ENCODE data around the gene SLC25A47. TPM values are rescaled to one million over a fixed set of nuclear protein-coding genes. Genes with fewer than 3 reads are reported as not detected.

The SLC25A47 gene
- total and polyA plus RNA-seq, 2 donors (not counting 3 experiments of a cell fraction or from before 2014, with no cell fraction given): not detected

DNA sequence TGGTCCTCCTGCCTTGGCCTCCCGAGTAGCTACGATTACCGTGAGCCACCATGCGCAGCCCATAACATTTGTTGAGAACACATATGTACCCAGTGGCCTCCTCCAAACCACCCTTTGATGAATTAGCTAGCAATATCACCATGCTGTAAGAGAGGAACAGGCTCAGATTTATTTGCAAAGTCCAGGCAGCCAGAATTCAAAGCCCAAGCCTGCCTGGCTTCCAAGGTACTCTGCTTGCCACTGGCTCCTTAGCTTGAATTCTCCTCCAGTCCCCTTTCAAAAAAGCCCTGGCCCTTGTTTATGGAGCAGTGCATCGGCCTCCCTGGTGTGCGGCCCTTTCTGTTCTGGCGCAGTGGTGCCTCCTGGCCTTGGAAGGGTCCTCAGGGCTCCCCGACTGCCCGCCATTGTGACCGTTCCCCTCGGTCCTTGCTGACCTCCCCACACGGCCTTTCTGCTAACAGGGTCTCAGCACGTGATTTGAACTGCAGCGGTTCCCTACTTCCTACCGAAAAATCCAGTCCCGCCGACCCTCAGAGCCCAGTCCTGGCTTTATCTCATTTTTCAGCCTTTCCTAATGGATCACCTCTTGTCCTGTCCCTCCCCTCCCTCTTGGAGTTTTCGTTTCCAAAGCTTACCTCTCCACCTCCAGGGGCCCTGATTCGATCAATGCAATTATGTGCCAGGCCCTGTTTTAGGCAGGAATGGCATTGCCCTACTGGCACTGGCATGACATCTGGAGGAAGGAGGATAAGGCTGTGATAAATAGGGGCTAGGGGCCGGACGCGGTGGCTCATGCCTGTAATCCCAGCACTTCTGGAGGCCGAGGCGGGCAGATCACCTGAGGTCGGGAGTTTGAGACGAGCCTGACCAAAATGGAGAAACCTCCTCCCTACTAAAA is 38.9 kb upstream of the SLC25A47 start:
- no peak for TF ChIP-seq POLR2A (IDR thresholded peaks at IDR 0.05; ENCODE audit: low read depth, low read length)
- TF ChIP-seq, protein P1, sequence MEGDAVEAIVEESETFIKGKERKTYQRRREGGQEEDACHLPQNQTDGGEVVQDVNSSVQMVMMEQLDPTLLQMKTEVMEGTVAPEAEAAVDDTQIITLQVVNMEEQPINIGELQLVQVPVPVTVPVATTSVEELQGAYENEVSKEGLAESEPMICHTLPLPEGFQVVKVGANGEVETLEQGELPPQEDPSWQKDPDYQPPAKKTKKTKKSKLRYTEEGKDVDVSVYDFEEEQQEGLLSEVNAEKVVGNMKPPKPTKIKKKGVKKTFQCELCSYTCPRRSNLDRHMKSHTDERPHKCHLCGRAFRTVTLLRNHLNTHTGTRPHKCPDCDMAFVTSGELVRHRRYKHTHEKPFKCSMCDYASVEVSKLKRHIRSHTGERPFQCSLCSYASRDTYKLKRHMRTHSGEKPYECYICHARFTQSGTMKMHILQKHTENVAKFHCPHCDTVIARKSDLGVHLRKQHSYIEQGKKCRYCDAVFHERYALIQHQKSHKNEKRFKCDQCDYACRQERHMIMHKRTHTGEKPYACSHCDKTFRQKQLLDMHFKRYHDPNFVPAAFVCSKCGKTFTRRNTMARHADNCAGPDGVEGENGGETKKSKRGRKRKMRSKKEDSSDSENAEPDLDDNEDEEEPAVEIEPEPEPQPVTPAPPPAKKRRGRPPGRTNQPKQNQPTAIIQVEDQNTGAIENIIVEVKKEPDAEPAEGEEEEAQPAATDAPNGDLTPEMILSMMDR (IDR thresholded peaks at IDR 0.05; ENCODE audit: extremely low read depth in 1 of 2, insufficient read depth in 1 of 2, low read depth in 1 of 2, low read length in 2 of 2): no peak
- no peak for TF ChIP-seq GATA2 (IDR thresholded peaks at IDR 0.05; ENCODE audit: insufficient read depth, insufficient read length, low read depth, low read length)
- no peak for TF ChIP-seq EZH2 (IDR thresholded peaks at IDR 0.05; ENCODE audit: borderline replicate concordance, low read depth, low read length, severe bottlenecking)
- TF ChIP-seq FOS (IDR thresholded peaks at IDR 0.05; ENCODE audit: borderline replicate concordance, insufficient read depth, low read length): no peak
- no peak for TF ChIP-seq JUN (IDR thresholded peaks at IDR 0.05; ENCODE audit: borderline replicate concordance, insufficient read depth, insufficient read length, low read depth)
- no peak overlapping the region for H2AFZ ChIP-seq (ENCODE audit: low read depth, low read length)
- no peaks in the 10 kb centered on the region for H4K20me1 ChIP-seq (replicated peaks; ENCODE audit: control insufficient read depth, extremely low read depth, insufficient read depth, low read length)
- peaks cover 19% of the 10 kb centered on the region for H3K79me2 ChIP-seq (ENCODE audit: control insufficient read depth, insufficient read depth, low read length)
- FAIRE-seq (peak; percentile 18), DNase-seq (ENCODE audit: low read depth, low spot score) (no peak)
- ChIA-PET CTCF (interaction anchor here (0.7 to 3.8 kb wide), 9 partner anchors 12 to 93 kb away, joined by 3 to 28 read pairs (median 3); a partner anchor contains a TSS), POLR2A (no interaction called here)
- dilution Hi-C loops (cut with MboI; ENCODE audit: extremely low pct_ligation_motif_present, low sequenced_read_pairs) (no loop called here), intact Hi-C loops (cut with micrococcal nuclease) (no loop called here)
- peaks cover 3% of the 10 kb centered on the region for H3K4me1 ChIP-seq (ENCODE audit: control insufficient read depth, extremely low read depth, insufficient read depth, low read length)
- H3K36me3 ChIP-seq (ENCODE audit: control insufficient read depth in 2 of 2, extremely low read depth in 1 of 2, insufficient read depth in 2 of 2, low read length in 2 of 2): peaks cover 0 to 6% of the 10 kb centered on the region in 2 experiments
- no peaks in the 10 kb centered on the region for H3K9me3 ChIP-seq (replicated peaks; ENCODE audit: control insufficient read depth, insufficient read depth, low read length)
- H3K9ac ChIP-seq (replicated peaks; ENCODE audit: extremely low read depth, insufficient read depth, low read length): no peak overlapping the region
- no TSS peak for BruUV-seq (replicated peaks)
- no peak overlapping the region for H3K27ac ChIP-seq (ENCODE audit: insufficient read depth, low read depth, low read length)
- no peak overlapping the region for H3K4me2 ChIP-seq (ENCODE audit: insufficient read depth, low read length)
- H3K9me1 ChIP-seq (replicated peaks; ENCODE audit: control insufficient read depth, extremely low read depth, insufficient read depth, low read length): no peaks in the 10 kb centered on the region
- no peak overlapping the region for H3K4me3 ChIP-seq (replicated peaks in 1 of 3; ENCODE audit: insufficient read depth in 1 of 3, low read depth in 1 of 3, low read length in 3 of 3)
- H3K27me3 ChIP-seq (ENCODE audit: control insufficient read depth in 2 of 2, insufficient read depth in 2 of 2, low read length in 2 of 2): no peaks in the 10 kb centered on the region
